Measurements from ENCODE around the gene NAPSA.

The NAPSA gene

GRCh38 chr19:50399368-50399745, 33.9 kb upstream of the NAPSA start:
- no peaks in the 10 kb centered on the region for H3K36me3 ChIP-seq (replicated peaks; ENCODE audit: insufficient read depth, low read length)

GRCh38 chr19:50398675-50399367, 33.4 kb upstream of the NAPSA start:
- Histone ChIP-seq H3K79me2 (ENCODE audit: low read length) (peaks cover 19% of the 10 kb centered on the region), H3K36me3 (replicated peaks; ENCODE audit: insufficient read depth, low read length) (no peaks in the 10 kb centered on the region), H3K9me2 (replicated peaks; ENCODE audit: insufficient read depth, low read length) (no peaks in the 10 kb centered on the region), H3K27me3 (replicated peaks; ENCODE audit: insufficient read depth, low read length) (no peaks in the 10 kb centered on the region), H3K9me3 (replicated peaks; ENCODE audit: insufficient read depth, low read length) (no peaks in the 10 kb centered on the region), H3K4me2 (ENCODE audit: low read depth, low read length) (no peak overlapping the region), H3F3A (ENCODE audit: insufficient read depth, low read length) (no peaks in the 10 kb centered on the region), H2AFZ (ENCODE audit: low read length) (no peak overlapping the region), H3K9ac (ENCODE audit: low read length) (no peak overlapping the region), H3K4me1 (ENCODE audit: low read length) (no peaks in the 10 kb centered on the region), H4K20me1 (ENCODE audit: insufficient read depth, low read length) (no peaks in the 10 kb centered on the region), H3K27ac (ENCODE audit: low read length) (no peak overlapping the region), H3K4me3 (ENCODE audit: low read length) (no peak overlapping the region)
- no peak for TF ChIP-seq CTCF (IDR thresholded peaks at IDR 0.05; ENCODE audit: low read length)
- no peak for TF ChIP-seq EZH2 (optimal IDR thresholded peaks at IDR 0.05; ENCODE audit: low read depth, low read length)
- no peak for TF ChIP-seq EZH2phosphoT487 (IDR thresholded peaks at IDR 0.05; ENCODE audit: low read length)
- DNase-seq = no peak

More at GRCh38 chr19:50399368-50399745, 33.9 kb upstream of the NAPSA start:
- DNase-seq = no peak
- no peaks in the 10 kb centered on the region for H3K9me3 ChIP-seq (replicated peaks; ENCODE audit: insufficient read depth, low read length)
- TF ChIP-seq CTCF (IDR thresholded peaks at IDR 0.05; ENCODE audit: low read length) = no peak
- no peak for TF ChIP-seq EZH2phosphoT487 (IDR thresholded peaks at IDR 0.05; ENCODE audit: low read length)
- TF ChIP-seq EZH2 (optimal IDR thresholded peaks at IDR 0.05; ENCODE audit: low read depth, low read length) = no peak
- no peaks in the 10 kb centered on the region for H4K20me1 ChIP-seq (ENCODE audit: insufficient read depth, low read length)
- no peak overlapping the region for H2AFZ ChIP-seq (ENCODE audit: low read length)
- H3K9ac ChIP-seq (ENCODE audit: low read length) = no peak overlapping the region
- H3K79me2 ChIP-seq (ENCODE audit: low read length) = peaks cover 15% of the 10 kb centered on the region
- H3F3A ChIP-seq (ENCODE audit: insufficient read depth, low read length) = no peaks in the 10 kb centered on the region
- H3K4me3 ChIP-seq (ENCODE audit: low read length) = no peak overlapping the region
- no peaks in the 10 kb centered on the region for H3K4me1 ChIP-seq (ENCODE audit: low read length)
- no peak overlapping the region for H3K27ac ChIP-seq (ENCODE audit: low read length)
- H3K9me2 ChIP-seq (replicated peaks; ENCODE audit: insufficient read depth, low read length) = no peaks in the 10 kb centered on the region
- no peaks in the 10 kb centered on the region for H3K27me3 ChIP-seq (replicated peaks; ENCODE audit: insufficient read depth, low read length)
- no peak overlapping the region for H3K4me2 ChIP-seq (ENCODE audit: low read depth, low read length)

GRCh38 chr19:50394017-50394416, 28.6 kb upstream of the NAPSA start:
- H3K27ac ChIP-seq (ENCODE audit: low read length) = no peak overlapping the region
- H3K4me3 ChIP-seq (ENCODE audit: low read length) = no peak overlapping the region
- no peaks in the 10 kb centered on the region for H3K36me3 ChIP-seq (replicated peaks; ENCODE audit: insufficient read depth, low read length)
- no peak for DNase-seq
- H2AFZ ChIP-seq (ENCODE audit: low read length) = no peak overlapping the region
- TF ChIP-seq CTCF (IDR thresholded peaks at IDR 0.05; ENCODE audit: low read length) (no peak), EZH2 (optimal IDR thresholded peaks at IDR 0.05; ENCODE audit: low read depth, low read length) (no peak), EZH2phosphoT487 (IDR thresholded peaks at IDR 0.05; ENCODE audit: low read length) (no peak)
- H3F3A ChIP-seq (ENCODE audit: insufficient read depth, low read length) = no peaks in the 10 kb centered on the region
- no peaks in the 10 kb centered on the region for H3K27me3 ChIP-seq (replicated peaks; ENCODE audit: insufficient read depth, low read length)
- no peaks in the 10 kb centered on the region for H4K20me1 ChIP-seq (ENCODE audit: insufficient read depth, low read length)
- peaks cover 45% of the 10 kb centered on the region for H3K79me2 ChIP-seq (ENCODE audit: low read length)
- no peak overlapping the region for H3K4me2 ChIP-seq (ENCODE audit: low read depth, low read length)
- H3K9me2 ChIP-seq (replicated peaks; ENCODE audit: insufficient read depth, low read length) = no peaks in the 10 kb centered on the region
- H3K4me1 ChIP-seq (ENCODE audit: low read length) = no peaks in the 10 kb centered on the region
- H3K9ac ChIP-seq (ENCODE audit: low read length) = no peak overlapping the region
- H3K9me3 ChIP-seq (replicated peaks; ENCODE audit: insufficient read depth, low read length) = no peaks in the 10 kb centered on the region

Data from MM.1S (cell line).